ENCODE results near the gene ARHGAP40.

ARHGAP40 gene

DNA sequence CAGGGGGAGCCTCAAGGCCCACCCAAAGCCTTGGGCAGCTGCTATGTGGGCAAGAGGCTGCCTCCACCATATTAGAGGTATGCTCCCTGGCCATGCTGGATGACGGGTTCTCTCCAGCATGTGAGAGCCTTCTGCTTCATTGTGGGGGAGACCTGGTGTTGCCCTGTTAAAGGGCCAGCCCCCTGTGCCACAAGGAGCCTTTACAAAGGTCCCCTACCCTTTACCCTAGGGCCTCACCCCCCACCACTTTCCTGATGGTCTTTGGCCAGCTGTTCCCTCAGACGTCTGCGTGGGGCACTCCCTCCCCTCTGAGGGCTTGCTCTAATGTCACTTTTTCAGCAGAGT, 15.5 kb upstream of the ARHGAP40 start:
- Histone ChIP-seq H2AFZ (ENCODE audit: low read depth, low read length) (no peak overlapping the region), H3K27ac (ENCODE audit: low read length) (no peak overlapping the region), H3K9me3 (ENCODE audit: insufficient read depth, low read length, severe bottlenecking) (no peaks in the 10 kb centered on the region), H3K9ac (ENCODE audit: low read depth, low read length) (no peak overlapping the region), H3K4me2 (ENCODE audit: insufficient read depth, low read length) (no peak overlapping the region), H3K27me3 (ENCODE audit: insufficient read depth, low read length, poor library complexity) (no peaks in the 10 kb centered on the region), H3K79me2 (ENCODE audit: insufficient read depth, low read length) (no peaks in the 10 kb centered on the region), H4K20me1 (ENCODE audit: insufficient read depth, low read length) (no peaks in the 10 kb centered on the region; the same call in 1 of the 2 replicates), H3K36me3 (ENCODE audit: insufficient read depth, low read length) (no peaks in the 10 kb centered on the region), H3K4me3 (ENCODE audit: low read depth in 1 of 2, low read length in 2 of 2) (no peak overlapping the region), H3K4me1 (ENCODE audit: insufficient read depth, low read length) (no peaks in the 10 kb centered on the region)
- DNase-seq (no peak), ATAC-seq (ENCODE audit: insufficient read depth, low read depth) (no peak)
- TF ChIP-seq, protein P1, sequence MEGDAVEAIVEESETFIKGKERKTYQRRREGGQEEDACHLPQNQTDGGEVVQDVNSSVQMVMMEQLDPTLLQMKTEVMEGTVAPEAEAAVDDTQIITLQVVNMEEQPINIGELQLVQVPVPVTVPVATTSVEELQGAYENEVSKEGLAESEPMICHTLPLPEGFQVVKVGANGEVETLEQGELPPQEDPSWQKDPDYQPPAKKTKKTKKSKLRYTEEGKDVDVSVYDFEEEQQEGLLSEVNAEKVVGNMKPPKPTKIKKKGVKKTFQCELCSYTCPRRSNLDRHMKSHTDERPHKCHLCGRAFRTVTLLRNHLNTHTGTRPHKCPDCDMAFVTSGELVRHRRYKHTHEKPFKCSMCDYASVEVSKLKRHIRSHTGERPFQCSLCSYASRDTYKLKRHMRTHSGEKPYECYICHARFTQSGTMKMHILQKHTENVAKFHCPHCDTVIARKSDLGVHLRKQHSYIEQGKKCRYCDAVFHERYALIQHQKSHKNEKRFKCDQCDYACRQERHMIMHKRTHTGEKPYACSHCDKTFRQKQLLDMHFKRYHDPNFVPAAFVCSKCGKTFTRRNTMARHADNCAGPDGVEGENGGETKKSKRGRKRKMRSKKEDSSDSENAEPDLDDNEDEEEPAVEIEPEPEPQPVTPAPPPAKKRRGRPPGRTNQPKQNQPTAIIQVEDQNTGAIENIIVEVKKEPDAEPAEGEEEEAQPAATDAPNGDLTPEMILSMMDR (IDR thresholded peaks at IDR 0.05; ENCODE audit: borderline replicate concordance, extremely low read depth, low read length, poor library complexity, severe bottlenecking), result no peak

- H3K79me2 ChIP-seq (ENCODE audit: insufficient read depth, low read length), result no peaks in the 10 kb centered on the region
- no peak overlapping the region for H3K9ac ChIP-seq (ENCODE audit: low read depth, low read length)
- no peak overlapping the region for H2AFZ ChIP-seq (ENCODE audit: low read depth, low read length)
- DNase-seq (no peak), ATAC-seq (ENCODE audit: insufficient read depth, low read depth) (no peak)
- no peaks in the 10 kb centered on the region for H3K27me3 ChIP-seq (ENCODE audit: insufficient read depth, low read length, poor library complexity)
- TF ChIP-seq EZH2 (IDR thresholded peaks at IDR 0.05; ENCODE audit: borderline replicate concordance, low read depth, low read length, severe bottlenecking), result no peak
- TF ChIP-seq, protein P1 (IDR thresholded peaks at IDR 0.05; ENCODE audit: borderline replicate concordance, extremely low read depth, low read length, poor library complexity, severe bottlenecking), result no peak
- H3K4me2 ChIP-seq (ENCODE audit: insufficient read depth, low read length), result no peak overlapping the region
- H3K36me3 ChIP-seq (ENCODE audit: insufficient read depth, low read length), result no peaks in the 10 kb centered on the region
- no peaks in the 10 kb centered on the region for H3K4me1 ChIP-seq (ENCODE audit: insufficient read depth, low read length)
- no peak overlapping the region for H3K4me3 ChIP-seq (ENCODE audit: low read depth in 1 of 2, low read length in 2 of 2)
- no peak overlapping the region for H3K27ac ChIP-seq (ENCODE audit: low read length)
- H3K9me3 ChIP-seq (ENCODE audit: insufficient read depth, low read length, severe bottlenecking), result no peaks in the 10 kb centered on the region
- H4K20me1 ChIP-seq (ENCODE audit: insufficient read depth, low read length), result no peaks in the 10 kb centered on the region; the same call in 1 of the 2 replicates
Measured at GRCh38 chr20:38588303-38588702, 13.3 kb upstream of the ARHGAP40 start.

DNA sequence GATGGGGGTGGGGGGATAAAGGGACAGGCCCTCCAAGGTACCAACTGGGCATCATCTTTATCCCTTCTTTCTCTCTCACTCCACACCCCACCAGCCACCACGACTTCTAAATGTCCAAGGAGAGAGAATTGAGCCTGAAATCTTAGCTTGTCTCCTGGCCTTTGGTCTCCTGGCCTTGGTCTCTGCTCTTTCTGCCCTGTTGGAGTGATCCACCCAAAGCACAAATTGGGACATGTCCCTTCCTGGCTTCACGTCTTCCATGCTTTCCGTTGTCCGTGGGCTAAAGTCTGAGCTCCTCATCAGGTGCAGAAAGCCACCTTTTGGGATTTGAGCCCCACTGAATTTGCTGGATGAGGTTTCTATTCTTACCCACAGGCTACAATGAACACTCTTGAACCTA, 12.3 kb upstream of the ARHGAP40 start:
- Histone ChIP-seq H2AFZ (ENCODE audit: low read depth, low read length) (no peak overlapping the region), H3K9ac (ENCODE audit: low read depth, low read length) (no peak overlapping the region), H3K4me3 (ENCODE audit: low read depth in 1 of 2, low read length in 2 of 2) (no peak overlapping the region), H4K20me1 (ENCODE audit: insufficient read depth, low read length) (no peaks in the 10 kb centered on the region; the same call in 1 of the 2 replicates), H3K4me2 (ENCODE audit: insufficient read depth, low read length) (no peak overlapping the region), H3K27me3 (ENCODE audit: insufficient read depth, low read length, poor library complexity) (no peaks in the 10 kb centered on the region), H3K9me3 (ENCODE audit: insufficient read depth, low read length, severe bottlenecking) (no peaks in the 10 kb centered on the region), H3K4me1 (ENCODE audit: insufficient read depth, low read length) (no peaks in the 10 kb centered on the region), H3K27ac (ENCODE audit: low read length) (no peak overlapping the region), H3K36me3 (ENCODE audit: insufficient read depth, low read length) (no peaks in the 10 kb centered on the region), H3K79me2 (ENCODE audit: insufficient read depth, low read length) (no peaks in the 10 kb centered on the region)
- ATAC-seq (ENCODE audit: insufficient read depth, low read depth), result no peak
- no peak for TF ChIP-seq EZH2 (IDR thresholded peaks at IDR 0.05; ENCODE audit: borderline replicate concordance, low read depth, low read length, severe bottlenecking)
- TF ChIP-seq, protein P1 (IDR thresholded peaks at IDR 0.05; ENCODE audit: borderline replicate concordance, extremely low read depth, low read length, poor library complexity, severe bottlenecking), result no peak
- DNase-seq, result no peak
